IPS-18c (cell line): ENCODE measurements around the gene SPTB.

Source experiments
- H3K4me3 ChIP-seq: 2 replicates; pipeline ENCODE4 v1.7.0; 2013; ENCODE audit warnings: low read depth, mild to moderate bottlenecking, low read length, moderate library complexity; ENCODE audit not compliant: insufficient read depth
- H3K9me3 ChIP-seq: one replicate; pipeline ENCODE4 v1.6.1; 2013; ENCODE audit warnings: mild to moderate bottlenecking, low read length, moderate library complexity; ENCODE audit not compliant: control insufficient read depth, insufficient read depth

Gene SPTB

DNA sequence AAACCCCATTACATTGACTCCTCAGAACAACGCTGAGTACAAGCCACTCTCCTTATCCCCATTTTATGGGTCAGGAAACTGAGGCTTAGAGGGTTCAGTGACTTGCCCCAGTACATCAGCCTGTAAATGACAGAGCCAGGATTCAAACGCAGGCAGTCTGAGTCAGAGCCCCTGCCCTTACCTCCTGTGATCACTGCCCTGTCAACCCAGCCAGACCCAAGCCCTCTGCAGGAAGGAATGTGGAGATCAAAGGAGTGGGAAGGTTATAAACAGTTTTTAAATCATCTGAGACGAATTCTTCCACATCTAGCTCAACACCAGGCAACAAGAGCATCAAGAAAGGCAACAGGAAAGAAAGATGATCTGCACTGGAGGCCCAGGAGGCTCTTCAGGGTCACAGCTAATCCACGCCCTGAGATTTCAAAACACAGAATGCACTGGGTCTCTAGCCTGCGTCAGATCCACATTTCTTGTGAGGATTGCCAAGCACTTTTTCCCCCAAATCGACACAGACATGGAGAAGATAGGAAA, 38.5 kb downstream of the SPTB start:
- no peak overlapping the region for H3K4me3 ChIP-seq

DNA sequence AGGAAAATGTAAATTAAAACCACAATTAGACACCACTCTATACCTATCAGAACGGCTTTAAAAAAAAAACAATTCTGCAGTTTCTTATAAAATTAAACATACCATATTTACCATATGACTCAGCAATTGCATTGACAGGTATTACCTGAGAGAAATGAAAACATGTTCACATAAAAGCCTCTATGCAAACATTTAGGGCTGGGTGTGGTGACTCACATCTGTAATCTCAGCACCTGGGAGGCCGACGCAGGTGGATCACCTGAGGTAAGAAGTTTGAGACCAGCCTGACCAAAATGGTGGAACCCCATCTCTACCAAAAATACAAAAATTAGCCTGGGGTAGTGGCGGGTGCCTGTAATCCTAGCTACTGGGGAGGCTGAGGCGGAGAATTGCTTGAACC, 41.1 kb downstream of the SPTB start:
- no peak overlapping the region for H3K4me3 ChIP-seq
- no peaks in the 10 kb centered on the region for H3K9me3 ChIP-seq

More for the DNA sequence above, 38.5 kb downstream of the SPTB start:
- no peaks in the 10 kb centered on the region for H3K9me3 ChIP-seq

GRCh38 chr14:64835431-64835830, 44.3 kb downstream of the SPTB start:
- Histone ChIP-seq H3K9me3 (no peaks in the 10 kb centered on the region), H3K4me3 (no peak overlapping the region)

DNA sequence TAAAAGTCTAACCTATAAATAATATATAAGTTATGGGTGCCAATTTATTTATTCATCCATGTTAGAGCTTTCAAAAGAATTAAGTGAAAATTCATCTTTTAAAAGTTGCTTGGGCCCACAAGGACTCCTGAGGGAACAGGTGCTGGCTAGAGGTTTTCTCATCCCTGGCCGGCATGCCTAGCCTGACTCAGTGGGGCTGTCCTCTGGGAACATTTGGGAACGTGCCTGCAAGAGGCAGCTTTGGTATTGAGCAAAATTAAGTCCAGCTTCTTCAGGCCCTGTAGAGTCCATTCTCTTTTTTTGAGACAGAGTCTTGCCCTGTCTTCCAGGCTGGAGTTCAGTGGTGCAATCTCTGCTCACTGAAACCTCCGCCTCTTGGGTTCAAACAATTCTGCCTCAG, 44.7 kb downstream of the SPTB start:
- Histone ChIP-seq H3K4me3 (no peak overlapping the region), H3K9me3 (no peaks in the 10 kb centered on the region)

- no peaks in the 10 kb centered on the region for H3K9me3 ChIP-seq
- H3K4me3 ChIP-seq: no peak overlapping the region
These were observed 48.3 kb downstream of the SPTB start for GRCh38 chr14:64831419-64831818.

DNA sequence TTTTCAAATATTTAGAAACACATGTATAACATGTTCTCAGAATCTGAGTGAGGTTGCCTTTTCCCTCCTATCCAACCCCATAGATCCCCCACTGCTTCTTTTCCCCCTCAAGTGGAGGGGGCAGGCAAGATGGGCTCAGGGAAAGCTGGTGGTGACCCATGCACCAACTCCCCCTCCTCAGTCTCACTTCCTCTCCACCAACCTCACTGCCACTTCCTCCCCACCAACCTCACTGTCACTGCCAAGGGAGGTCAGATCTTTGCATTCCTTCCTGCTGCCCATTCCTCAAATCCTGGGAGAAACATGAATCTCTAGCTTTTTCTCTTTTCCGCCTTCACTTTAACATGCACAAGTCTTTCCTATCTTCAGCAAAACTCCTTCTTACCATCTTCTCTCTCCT, 48.7 kb downstream of the SPTB start:
- H3K4me3 ChIP-seq: no peak overlapping the region
- H3K9me3 ChIP-seq: no peaks in the 10 kb centered on the region

DNA sequence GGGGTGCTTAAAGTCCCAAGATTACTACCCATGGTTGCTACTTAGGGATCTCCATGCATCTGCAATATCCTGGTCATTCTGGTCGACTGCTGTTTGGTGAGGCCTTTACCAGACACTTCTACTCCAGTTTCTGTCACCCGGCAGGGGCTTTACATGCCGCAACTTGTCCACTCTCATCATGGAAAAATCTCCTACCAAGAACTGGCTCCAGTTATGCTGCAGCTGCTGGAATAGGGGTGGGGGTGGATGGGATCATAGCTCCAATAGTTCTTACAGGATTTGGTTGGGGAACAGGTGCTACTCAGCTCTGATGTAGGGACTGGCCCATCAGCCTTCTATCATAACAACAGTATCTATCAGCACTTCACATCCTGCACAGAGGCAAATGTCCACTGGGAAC, 51.6 kb downstream of the SPTB start:
- Histone ChIP-seq H3K4me3 (no peak overlapping the region), H3K9me3 (peaks cover 2% of the 10 kb centered on the region)

- Histone ChIP-seq H3K4me3 (no peak overlapping the region), H3K9me3 (peaks cover 2% of the 10 kb centered on the region)
These were observed 52.9 kb downstream of the SPTB start for GRCh38 chr14:64826845-64827244.

- Histone ChIP-seq H3K4me3 (no peak overlapping the region), H3K9me3 (peaks cover 2% of the 10 kb centered on the region)
These were observed 53.4 kb downstream of the SPTB start for GRCh38 chr14:64826333-64826732.

GRCh38 chr14:64825509-64825908, 54.2 kb downstream of the SPTB start:
- H3K9me3 ChIP-seq: peaks cover 2% of the 10 kb centered on the region
- H3K4me3 ChIP-seq: no peak overlapping the region

DNA sequence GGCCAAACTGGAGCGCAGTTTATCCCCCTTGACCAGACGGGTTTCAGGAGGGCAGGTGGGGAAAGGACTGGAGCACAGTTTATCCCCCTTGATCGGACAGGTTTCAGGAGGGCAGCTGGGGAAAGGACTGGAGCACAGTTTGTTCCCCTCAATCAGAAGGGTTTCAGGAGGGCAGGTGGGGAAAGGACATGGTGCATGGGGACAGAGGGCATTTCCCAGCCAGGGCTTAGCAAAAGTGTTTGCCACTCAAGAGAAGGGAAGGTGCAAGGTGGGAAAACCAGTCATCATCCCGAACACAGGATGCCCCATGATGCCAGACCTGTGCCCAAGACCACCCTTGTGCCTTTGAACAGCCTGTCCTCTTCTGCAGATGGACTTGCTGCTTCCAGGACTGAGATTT, 54.7 kb downstream of the SPTB start:
- Histone ChIP-seq H3K9me3 (peaks cover 2% of the 10 kb centered on the region), H3K4me3 (no peak overlapping the region)

DNA sequence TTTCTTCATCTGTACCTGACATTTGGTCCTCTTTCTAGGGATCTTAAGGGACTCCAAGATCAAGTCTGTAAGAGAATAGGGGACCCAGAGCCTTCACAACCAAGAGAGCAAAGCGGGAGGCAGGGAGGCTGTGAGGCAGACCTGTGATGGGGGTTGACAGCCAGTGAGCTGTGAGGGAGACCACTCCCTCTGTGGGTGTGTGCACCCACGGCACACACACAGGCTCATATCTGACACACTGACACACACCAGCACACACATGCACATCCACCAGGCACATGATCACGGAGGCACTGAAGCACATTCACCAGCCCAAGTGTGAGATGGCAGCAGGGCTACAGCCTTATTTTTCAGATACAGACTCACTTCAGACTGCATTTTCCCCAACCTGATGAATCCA, 55.2 kb downstream of the SPTB start:
- Histone ChIP-seq H3K4me3 (no peak overlapping the region), H3K9me3 (peaks cover 2% of the 10 kb centered on the region)

DNA sequence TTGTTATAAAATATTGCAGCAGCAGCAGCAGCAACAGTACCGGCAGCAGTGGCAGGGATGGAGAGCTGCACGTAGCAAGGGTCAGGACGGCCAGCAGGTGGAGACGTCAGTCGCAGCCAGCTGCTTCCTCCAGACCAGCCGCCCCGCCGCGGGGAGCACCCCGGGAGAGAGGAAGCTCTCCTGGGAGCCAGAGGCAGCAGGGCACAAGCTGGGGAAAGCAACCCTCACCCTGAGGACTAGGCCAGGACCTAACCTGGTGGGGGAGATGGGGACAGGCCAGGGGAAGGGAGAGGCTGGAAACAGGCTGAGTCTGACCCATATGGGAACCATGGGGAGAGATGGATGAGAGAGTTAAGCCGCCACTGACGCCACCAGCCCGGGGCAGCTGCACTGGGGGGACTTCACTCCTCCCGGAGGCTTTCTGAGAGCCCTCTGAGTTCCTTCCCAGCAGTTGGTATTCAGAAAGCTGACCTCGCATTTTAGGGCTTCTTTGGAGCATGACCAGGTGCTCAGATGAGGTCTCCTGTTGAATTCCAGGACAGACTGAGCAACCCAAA, 56.3 kb downstream of the SPTB start:
- H3K4me3 ChIP-seq: no peak overlapping the region

DNA sequence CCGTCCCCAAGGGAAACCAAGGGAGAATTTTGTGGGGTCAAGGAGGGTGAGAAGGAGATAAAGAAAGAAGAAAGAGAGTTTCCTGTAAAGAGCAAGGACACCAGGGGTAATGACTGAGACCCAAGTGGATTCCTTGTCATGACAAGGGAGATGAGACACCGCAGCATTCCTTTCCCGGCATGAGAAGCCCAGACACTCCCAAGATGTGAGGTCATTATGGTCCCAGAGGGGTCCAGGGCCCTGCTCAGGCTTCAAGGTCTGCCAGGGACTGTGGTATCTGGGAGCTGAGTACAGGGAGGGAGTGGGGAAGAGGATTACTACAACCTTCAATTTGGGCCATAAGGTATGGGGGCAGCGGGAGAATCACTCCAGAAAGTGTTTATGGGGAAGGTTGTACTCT, 58.1 kb downstream of the SPTB start:
- Histone ChIP-seq H3K9me3 (peaks cover 2% of the 10 kb centered on the region), H3K4me3 (no peak overlapping the region)

More for the DNA sequence above, 56.3 kb downstream of the SPTB start:
- H3K9me3 ChIP-seq: peaks cover 2% of the 10 kb centered on the region

GRCh38 chr14:64818151-64818550, 61.6 kb downstream of the SPTB start:
- H3K9me3 ChIP-seq: no peaks in the 10 kb centered on the region
- no peak overlapping the region for H3K4me3 ChIP-seq

DNA sequence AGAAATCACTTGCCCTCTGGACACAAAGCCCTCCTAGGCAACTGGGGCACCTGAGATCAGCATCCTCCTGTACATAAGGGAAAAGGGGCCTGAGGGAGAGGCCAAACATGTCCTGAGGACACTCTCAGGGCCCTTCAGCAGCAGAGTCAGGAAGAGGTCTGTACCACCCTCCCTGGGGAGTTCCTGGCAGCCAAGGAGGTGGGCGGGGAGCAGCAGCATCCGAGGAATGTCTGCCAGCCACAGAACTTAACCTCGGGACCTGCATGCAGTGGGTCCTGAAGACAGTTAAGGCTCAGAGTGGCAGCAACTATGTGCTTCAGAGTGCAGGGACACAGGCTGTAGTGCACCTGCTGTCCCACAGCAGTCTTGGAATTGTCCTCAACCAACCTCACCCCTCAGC, 62.1 kb downstream of the SPTB start:
- H3K4me3 ChIP-seq: no peak overlapping the region
- no peaks in the 10 kb centered on the region for H3K9me3 ChIP-seq

DNA sequence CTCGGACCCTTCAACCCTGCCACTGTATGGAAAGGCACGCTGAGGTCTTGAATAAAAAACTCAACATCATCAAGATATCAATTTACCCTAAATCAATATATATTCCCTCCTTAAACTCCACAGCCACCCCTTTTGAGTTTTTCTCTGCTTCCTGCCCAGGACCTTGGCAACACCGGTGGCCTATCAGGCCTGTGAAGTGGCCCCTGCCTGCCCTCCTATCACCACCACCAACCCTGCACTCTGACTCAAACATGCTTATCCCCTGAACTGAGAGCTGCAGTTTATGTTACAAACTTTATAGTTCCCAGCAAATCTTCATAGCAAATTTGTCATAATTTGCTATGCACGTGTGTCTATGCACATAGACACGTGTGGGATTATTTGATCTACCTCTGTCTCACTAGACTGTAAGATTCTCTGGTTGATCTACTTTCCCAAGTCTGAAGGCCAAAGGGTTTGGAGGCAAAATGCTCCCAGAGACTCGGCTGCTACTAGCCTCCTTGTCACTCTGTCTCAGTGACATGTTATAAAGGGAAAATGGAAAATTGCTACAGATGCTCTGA, 63.4 kb downstream of the SPTB start:
- Histone ChIP-seq H3K4me3 (no peak overlapping the region), H3K9me3 (no peaks in the 10 kb centered on the region)

DNA sequence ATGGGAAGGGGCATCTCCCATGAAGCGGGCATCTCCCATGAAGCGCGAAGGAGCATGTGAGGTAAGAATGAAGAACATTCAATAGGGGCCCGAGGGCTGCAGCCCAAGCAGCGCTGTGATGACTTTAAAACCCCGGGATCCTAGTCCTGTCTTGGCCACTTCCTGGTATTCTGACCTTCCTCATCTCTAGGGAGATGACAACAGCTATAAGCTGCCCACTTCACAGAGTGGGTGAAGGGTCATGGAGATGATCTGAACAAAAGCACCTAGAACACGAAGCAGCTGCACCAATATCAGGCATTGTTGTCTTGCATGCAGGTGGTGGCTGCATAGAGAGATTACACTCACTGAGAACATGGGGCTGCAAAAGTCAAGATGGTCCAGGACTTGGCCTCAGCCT, 64.5 kb downstream of the SPTB start:
- H3K9me3 ChIP-seq: no peaks in the 10 kb centered on the region
- H3K4me3 ChIP-seq: no peak overlapping the region

GRCh38 chr14:64812412-64812811, 67.3 kb downstream of the SPTB start:
- Histone ChIP-seq H3K4me3 (no peak overlapping the region), H3K9me3 (no peaks in the 10 kb centered on the region)
